Transverse colon (tissue), 3 donors: ENCODE data around the gene TSPAN31.

Experiments
- EP300 ChIP-seq: sonication (generic); formaldehyde crosslinking; IDR thresholded peaks from one replicate; pipeline ENCODE4 v1.6.1; 2017; ENCODE audit warnings: antibody characterized with exemption, low read depth
- POLR2A ChIP-seq: fragments of 450-650 bp; IDR thresholded peaks from one replicate; pipeline ENCODE4 v1.6.1; 2016; ENCODE audit warnings: antibody characterized with exemption, mild to moderate bottlenecking, moderate library complexity
- TF ChIP-seq, protein P1 (sequence below), 5 experiments: fragments of 200-600 bp in 3 of 5; fragments of 450-650 bp in 2 of 5; sonication (generic) in 3 of 5; IDR thresholded peaks; 1 replicate in 2 of 5; 2 replicates in 3 of 5; pipeline ENCODE4 v1.5.1; 2016 to 2017; ENCODE audit warnings: antibody characterized with exemption in 5 of 5, inconsistent platforms in 3 of 5, mild to moderate bottlenecking in 2 of 5, moderate library complexity in 1 of 5

DNA sequence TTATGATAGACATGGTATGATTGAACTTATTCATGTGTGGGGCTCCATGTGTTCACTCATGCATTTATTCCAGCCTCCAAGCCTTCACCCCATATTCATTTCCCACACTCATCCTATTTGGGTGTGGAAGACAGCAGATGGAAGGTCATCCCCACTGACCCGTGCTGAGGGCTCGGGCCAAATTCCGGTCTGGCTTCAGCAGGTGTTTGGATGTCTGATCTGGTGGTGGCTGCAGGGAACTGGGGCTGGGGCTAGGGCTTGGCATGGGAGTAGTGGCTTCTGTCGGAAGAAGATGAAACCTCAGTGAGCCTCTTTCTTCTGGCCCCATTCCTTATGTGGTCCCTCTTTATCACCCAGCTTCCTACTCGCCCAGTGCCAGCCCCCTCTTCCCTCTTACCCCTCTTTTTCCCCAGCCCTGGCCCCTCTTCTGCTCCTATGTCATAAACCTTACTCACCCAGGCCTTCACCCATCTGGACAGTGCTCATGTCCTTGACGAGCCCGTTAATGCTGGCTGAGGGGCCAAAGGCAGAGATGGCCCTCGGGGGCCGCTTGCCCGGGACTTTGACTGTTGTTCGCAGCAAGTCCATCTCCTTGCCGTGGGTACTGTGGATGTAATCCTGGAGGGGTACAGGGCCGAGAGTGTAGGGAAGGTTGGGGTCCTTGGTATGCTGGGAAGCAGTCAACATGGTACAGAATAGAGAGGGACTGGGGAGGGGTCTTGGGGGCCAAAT lies 14.3 kb upstream of the TSPAN31 start:
- TF ChIP-seq EP300, result no peak
- TF ChIP-seq POLR2A, result no peak
- TF ChIP-seq, protein P1, sequence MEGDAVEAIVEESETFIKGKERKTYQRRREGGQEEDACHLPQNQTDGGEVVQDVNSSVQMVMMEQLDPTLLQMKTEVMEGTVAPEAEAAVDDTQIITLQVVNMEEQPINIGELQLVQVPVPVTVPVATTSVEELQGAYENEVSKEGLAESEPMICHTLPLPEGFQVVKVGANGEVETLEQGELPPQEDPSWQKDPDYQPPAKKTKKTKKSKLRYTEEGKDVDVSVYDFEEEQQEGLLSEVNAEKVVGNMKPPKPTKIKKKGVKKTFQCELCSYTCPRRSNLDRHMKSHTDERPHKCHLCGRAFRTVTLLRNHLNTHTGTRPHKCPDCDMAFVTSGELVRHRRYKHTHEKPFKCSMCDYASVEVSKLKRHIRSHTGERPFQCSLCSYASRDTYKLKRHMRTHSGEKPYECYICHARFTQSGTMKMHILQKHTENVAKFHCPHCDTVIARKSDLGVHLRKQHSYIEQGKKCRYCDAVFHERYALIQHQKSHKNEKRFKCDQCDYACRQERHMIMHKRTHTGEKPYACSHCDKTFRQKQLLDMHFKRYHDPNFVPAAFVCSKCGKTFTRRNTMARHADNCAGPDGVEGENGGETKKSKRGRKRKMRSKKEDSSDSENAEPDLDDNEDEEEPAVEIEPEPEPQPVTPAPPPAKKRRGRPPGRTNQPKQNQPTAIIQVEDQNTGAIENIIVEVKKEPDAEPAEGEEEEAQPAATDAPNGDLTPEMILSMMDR (IDR thresholded peaks at IDR 0.05), result no peak
